ENCODE measurements around the gene SPCS2.

DNA sequence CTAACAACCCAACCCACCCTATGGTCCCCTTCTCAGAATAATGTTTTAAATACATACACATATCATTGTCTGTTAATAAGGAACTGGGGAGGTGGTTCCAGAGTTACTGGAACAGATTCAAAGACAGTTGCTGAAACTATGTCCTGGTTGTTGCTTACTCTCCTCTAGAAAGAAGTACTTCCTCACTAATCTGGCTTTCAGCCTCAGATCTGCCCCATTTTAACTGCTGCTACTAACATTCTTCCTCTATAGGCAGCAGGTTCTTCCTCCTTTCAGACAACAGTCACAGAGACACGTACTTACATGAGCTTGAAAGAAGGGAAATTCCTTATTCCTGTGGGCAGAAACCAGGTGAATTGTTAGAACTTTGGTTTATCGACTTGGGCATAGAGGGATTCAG is 31.6 kb downstream of the SPCS2 start:
- TF ChIP-seq, protein P1, sequence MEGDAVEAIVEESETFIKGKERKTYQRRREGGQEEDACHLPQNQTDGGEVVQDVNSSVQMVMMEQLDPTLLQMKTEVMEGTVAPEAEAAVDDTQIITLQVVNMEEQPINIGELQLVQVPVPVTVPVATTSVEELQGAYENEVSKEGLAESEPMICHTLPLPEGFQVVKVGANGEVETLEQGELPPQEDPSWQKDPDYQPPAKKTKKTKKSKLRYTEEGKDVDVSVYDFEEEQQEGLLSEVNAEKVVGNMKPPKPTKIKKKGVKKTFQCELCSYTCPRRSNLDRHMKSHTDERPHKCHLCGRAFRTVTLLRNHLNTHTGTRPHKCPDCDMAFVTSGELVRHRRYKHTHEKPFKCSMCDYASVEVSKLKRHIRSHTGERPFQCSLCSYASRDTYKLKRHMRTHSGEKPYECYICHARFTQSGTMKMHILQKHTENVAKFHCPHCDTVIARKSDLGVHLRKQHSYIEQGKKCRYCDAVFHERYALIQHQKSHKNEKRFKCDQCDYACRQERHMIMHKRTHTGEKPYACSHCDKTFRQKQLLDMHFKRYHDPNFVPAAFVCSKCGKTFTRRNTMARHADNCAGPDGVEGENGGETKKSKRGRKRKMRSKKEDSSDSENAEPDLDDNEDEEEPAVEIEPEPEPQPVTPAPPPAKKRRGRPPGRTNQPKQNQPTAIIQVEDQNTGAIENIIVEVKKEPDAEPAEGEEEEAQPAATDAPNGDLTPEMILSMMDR (IDR thresholded peaks at IDR 0.05; ENCODE audit: insufficient read depth, low read depth, low read length) = no peak
- TF ChIP-seq EZH2 (IDR thresholded peaks at IDR 0.05; ENCODE audit: insufficient read depth, low read length) = no peak
